ENCODE results near the gene BTBD6.
"Not testable (repeated sequence)": the region's sequence is repeated elsewhere in the genome, so short reads cannot be mapped to it uniquely, and the experiment has no call there.

Gene BTBD6

GRCh38 chr14:105285174-105285573 is 36.8 kb downstream of the BTBD6 start:
- TF ChIP-seq EZH2phosphoT487 (conservative IDR thresholded peaks at IDR 0.05; ENCODE audit: low read length): no peak
- no peak for TF ChIP-seq CTCF (IDR thresholded peaks at IDR 0.05; ENCODE audit: insufficient read depth, low read length, poor library complexity, severe bottlenecking)
- Histone ChIP-seq H3K79me2 (ENCODE audit: insufficient read depth, low read length) (no peaks in the 10 kb centered on the region), H3K27ac (ENCODE audit: low read depth, low read length) (no peak overlapping the region), H2AFZ (ENCODE audit: low read depth, low read length, severe bottlenecking) (no peak overlapping the region), H3K4me2 (ENCODE audit: low read depth, low read length, poor library complexity, severe bottlenecking) (no peak overlapping the region), H3K36me3 (ENCODE audit: low read length) (no peaks in the 10 kb centered on the region), H3K9ac (ENCODE audit: low read length) (no peak overlapping the region), H3F3A (ENCODE audit: insufficient read depth) (no peaks in the 10 kb centered on the region), H3K9me2 (replicated peaks; ENCODE audit: insufficient read depth, low read length) (no peaks in the 10 kb centered on the region), H3K4me3 (ENCODE audit: insufficient read depth, low read length, poor library complexity, severe bottlenecking) (no peak overlapping the region), H4K20me1 (ENCODE audit: low read depth, low read length) (no peaks in the 10 kb centered on the region; the same call in 1 of the 2 replicates), H3K9me3 (ENCODE audit: insufficient read depth, low read length) (no peaks in the 10 kb centered on the region), H3K27me3 (ENCODE audit: low read length) (no peaks in the 10 kb centered on the region)

- no peak overlapping the region for H3K27ac ChIP-seq (ENCODE audit: low read depth, low read length)
- H3K36me3 ChIP-seq (ENCODE audit: low read length): no peaks in the 10 kb centered on the region
- no peaks in the 10 kb centered on the region for H3K27me3 ChIP-seq (ENCODE audit: low read length)
- no peaks in the 10 kb centered on the region for H3F3A ChIP-seq (ENCODE audit: insufficient read depth)
- no peaks in the 10 kb centered on the region for H3K9me3 ChIP-seq (ENCODE audit: insufficient read depth, low read length)
- H3K9ac ChIP-seq (ENCODE audit: low read length): no peak overlapping the region
- TF ChIP-seq CTCF (IDR thresholded peaks at IDR 0.05; ENCODE audit: insufficient read depth, low read length, poor library complexity, severe bottlenecking) (no peak), EZH2phosphoT487 (conservative IDR thresholded peaks at IDR 0.05; ENCODE audit: low read length) (no peak)
- H3K9me2 ChIP-seq (replicated peaks; ENCODE audit: insufficient read depth, low read length): no peaks in the 10 kb centered on the region
- no peak overlapping the region for H2AFZ ChIP-seq (ENCODE audit: low read depth, low read length, severe bottlenecking)
- no peak overlapping the region for H3K4me3 ChIP-seq (ENCODE audit: insufficient read depth, low read length, poor library complexity, severe bottlenecking)
- no peaks in the 10 kb centered on the region for H3K79me2 ChIP-seq (ENCODE audit: insufficient read depth, low read length)
- H3K4me2 ChIP-seq (ENCODE audit: low read depth, low read length, poor library complexity, severe bottlenecking): no peak overlapping the region
- H4K20me1 ChIP-seq (ENCODE audit: low read depth, low read length): no peaks in the 10 kb centered on the region; the same call in 1 of the 2 replicates
Measured at GRCh38 chr14:105286759-105287144, 38.4 kb downstream of the BTBD6 start.

GRCh38 chr14:105287249-105288102 is 39.1 kb downstream of the BTBD6 start:
- H3K4me3 ChIP-seq (ENCODE audit: insufficient read depth, low read length, poor library complexity, severe bottlenecking): no peak overlapping the region
- no peaks in the 10 kb centered on the region for H3K9me3 ChIP-seq (ENCODE audit: insufficient read depth, low read length)
- H3K36me3 ChIP-seq (ENCODE audit: low read length): no peaks in the 10 kb centered on the region
- H4K20me1 ChIP-seq (ENCODE audit: low read depth, low read length): no peaks in the 10 kb centered on the region; the same call in 1 of the 2 replicates
- H3K4me2 ChIP-seq (ENCODE audit: low read depth, low read length, poor library complexity, severe bottlenecking): no peak overlapping the region
- H3K27me3 ChIP-seq (ENCODE audit: low read length): no peaks in the 10 kb centered on the region
- H3K9me2 ChIP-seq (replicated peaks; ENCODE audit: insufficient read depth, low read length): no peaks in the 10 kb centered on the region
- TF ChIP-seq EZH2phosphoT487 (conservative IDR thresholded peaks at IDR 0.05; ENCODE audit: low read length) (no peak), CTCF (IDR thresholded peaks at IDR 0.05; ENCODE audit: insufficient read depth, low read length, poor library complexity, severe bottlenecking) (no peak)
- H3F3A ChIP-seq (ENCODE audit: insufficient read depth): no peaks in the 10 kb centered on the region
- no peak overlapping the region for H3K27ac ChIP-seq (ENCODE audit: low read depth, low read length)
- no peak overlapping the region for H3K9ac ChIP-seq (ENCODE audit: low read length)
- H2AFZ ChIP-seq (ENCODE audit: low read depth, low read length, severe bottlenecking): no peak overlapping the region
- no peaks in the 10 kb centered on the region for H3K79me2 ChIP-seq (ENCODE audit: insufficient read depth, low read length)

- H4K20me1 ChIP-seq (ENCODE audit: low read depth, low read length); H3F3A ChIP-seq (ENCODE audit: insufficient read depth); H3K27ac ChIP-seq (ENCODE audit: low read depth, low read length); H3K9me3 ChIP-seq (ENCODE audit: insufficient read depth, low read length); H3K4me2 ChIP-seq (ENCODE audit: low read depth, low read length, poor library complexity, severe bottlenecking); H3K79me2 ChIP-seq (ENCODE audit: insufficient read depth, low read length); H3K4me3 ChIP-seq (ENCODE audit: insufficient read depth, low read length, poor library complexity, severe bottlenecking); H3K27me3 ChIP-seq (ENCODE audit: low read length); H3K9me2 ChIP-seq (replicated peaks; ENCODE audit: insufficient read depth, low read length); H3K9ac ChIP-seq (ENCODE audit: low read length); H2AFZ ChIP-seq (ENCODE audit: low read depth, low read length, severe bottlenecking); H3K36me3 ChIP-seq (ENCODE audit: low read length): not testable (repeated sequence)
Measured at GRCh38 chr14:105288936-105289335, 40.6 kb downstream of the BTBD6 start.

Measured in SU-DHL-6 (cell line).